ENCODE data around the gene WFDC10B.

DNA sequence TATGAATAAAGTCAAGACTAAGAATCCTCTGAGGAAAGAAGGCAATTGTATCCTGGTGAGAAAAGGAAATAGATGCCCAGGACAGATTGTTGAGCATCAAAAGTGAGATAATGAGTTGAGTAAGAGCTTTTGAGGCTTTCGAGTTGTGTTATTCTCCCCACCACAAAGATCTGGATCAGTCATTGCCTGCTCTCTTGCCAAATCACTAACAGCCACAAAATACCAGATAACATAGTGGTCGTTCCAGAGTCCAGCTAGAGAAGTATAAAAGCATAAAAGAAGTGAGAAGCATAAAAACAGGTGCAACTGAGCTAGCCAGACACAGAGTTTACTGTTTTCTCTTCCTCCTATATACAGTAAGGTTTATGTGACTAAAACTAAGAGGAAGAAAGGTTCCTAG is 22.2 kb upstream of the WFDC10B start:
- TF ChIP-seq, protein P1, sequence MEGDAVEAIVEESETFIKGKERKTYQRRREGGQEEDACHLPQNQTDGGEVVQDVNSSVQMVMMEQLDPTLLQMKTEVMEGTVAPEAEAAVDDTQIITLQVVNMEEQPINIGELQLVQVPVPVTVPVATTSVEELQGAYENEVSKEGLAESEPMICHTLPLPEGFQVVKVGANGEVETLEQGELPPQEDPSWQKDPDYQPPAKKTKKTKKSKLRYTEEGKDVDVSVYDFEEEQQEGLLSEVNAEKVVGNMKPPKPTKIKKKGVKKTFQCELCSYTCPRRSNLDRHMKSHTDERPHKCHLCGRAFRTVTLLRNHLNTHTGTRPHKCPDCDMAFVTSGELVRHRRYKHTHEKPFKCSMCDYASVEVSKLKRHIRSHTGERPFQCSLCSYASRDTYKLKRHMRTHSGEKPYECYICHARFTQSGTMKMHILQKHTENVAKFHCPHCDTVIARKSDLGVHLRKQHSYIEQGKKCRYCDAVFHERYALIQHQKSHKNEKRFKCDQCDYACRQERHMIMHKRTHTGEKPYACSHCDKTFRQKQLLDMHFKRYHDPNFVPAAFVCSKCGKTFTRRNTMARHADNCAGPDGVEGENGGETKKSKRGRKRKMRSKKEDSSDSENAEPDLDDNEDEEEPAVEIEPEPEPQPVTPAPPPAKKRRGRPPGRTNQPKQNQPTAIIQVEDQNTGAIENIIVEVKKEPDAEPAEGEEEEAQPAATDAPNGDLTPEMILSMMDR (IDR thresholded peaks at IDR 0.05), result no peak
- TF ChIP-seq POLR2A (IDR thresholded peaks at IDR 0.05), result no peak
